Right lobe of liver (tissue), 6 donors: ENCODE results near the gene NR2F6. TPM values are rescaled to one million over a fixed set of nuclear protein-coding genes. Genes with fewer than 3 reads are reported as not detected.
A peak's percentile ranks its signal among the peaks of the same experiment; 100 is the strongest.

Experiments used
- ATAC-seq, 4 donors: fragments of 200-7000 bp; cut with Tn5 transposase; one replicate each; pipeline ENCODE4 v1.9.1; 2020; ENCODE audit warnings: mild to moderate bottlenecking in 4 of 4, moderate library complexity in 4 of 4
- DNase-seq, 3 donors: peaks; one replicate each; pipeline ENCODE4 v3.0.0-alpha.2; 2020
- H3K27ac ChIP-seq, 3 donors: fragments of 200-600 bp; one replicate each; pipeline ENCODE4 v1.8.0; 2022
- H3K27me3 ChIP-seq, 2 donors: fragments of 200-600 bp; one replicate each; pipeline ENCODE4 v1.8.0; 2022
- H3K36me3 ChIP-seq, 4 donors: fragments of 200-600 bp; sonication (generic) in 1 of 4; one replicate each; pipeline versions ENCODE4 v1.5.1 to v1.8.0; 2017 to 2022; ENCODE audit warnings: control low read depth in 1 of 4
- H3K4me1 ChIP-seq, 4 donors: fragments of 200-600 bp; sonication (generic) in 1 of 4; one replicate each; pipeline versions ENCODE4 v1.5.1 to v1.8.0; 2017 to 2022; ENCODE audit warnings: control low read depth in 1 of 4
- H3K4me3 ChIP-seq, 3 donors: fragments of 200-600 bp; one replicate each; pipeline ENCODE4 v1.8.0; 2022
- H3K9me3 ChIP-seq, 4 donors: fragments of 200-600 bp; sonication (generic) in 1 of 4; one replicate each; pipeline versions ENCODE4 v1.5.1 to v1.8.0; 2017 to 2022; ENCODE audit warnings: control low read depth in 1 of 4
- CTCF ChIP-seq, 4 donors: fragments of 200-600 bp in 3 of 4; fragments of 450-650 bp in 1 of 4; IDR thresholded peaks; one replicate each; pipeline versions ENCODE4 v1.5.1 to v1.8.0; 2016 to 2022; ENCODE audit warnings: antibody characterized with exemption in 4 of 4, mild to moderate bottlenecking in 2 of 4
- POLR2A ChIP-seq: fragments of 450-650 bp; IDR thresholded peaks from one replicate; pipeline ENCODE4 v1.6.1; 2017; ENCODE audit warnings: antibody characterized with exemption, mild to moderate bottlenecking
- WGBS: methylation state at CpG from one replicate; pipeline ENCODE4 v1.1.6; 2018; ENCODE audit warnings: low coverage, low lambda C conversion rate; ENCODE audit not compliant: insufficient coverage; ENCODE audit errors: missing lambda C conversion rate; 5-methylcytosine and 5-hydroxymethylcytosine counted together
- intact Hi-C, 2 donors: fragments of 100-400 bp; cut with DNase I; formaldehyde crosslinking; loops; one replicate each; pipeline versions ENCODE4 v1.11.2 to v1.14.1; 2022
- total RNA-seq, 6 experiments: library from RNA; depleted of rRNA in 2 of 6; stranded (reverse); fragments of >200 nt in 2 of 6; fragmentation: NEBNext Ultra II Directional in 3 of 6; extraction: Animal tissue kit (Norgen Biotek cat#: 25700) in 3 of 6; gene quantifications; one replicate each; pipeline versions ENCODE4 v1.1.0 to v1.2.4, GENCODE V29; 2016 to 2023
- donor health status: DM: no; HTN: yes; CAD: no.
- donor health status: DM: no; HTN: no; CAD: no.
- donor health status: DM: no; HTN: no; CAD: no.
- donor health status: DM: no; HTN: yes; CAD: no.
- donor health status: DM: no; HTN: yes; CAD: no.

The NR2F6 gene
- total RNA-seq, 6 experiments from 2014 or later: 48.5 to 105 (median 80.9) TPM

- H3K27ac ChIP-seq: no peak overlapping the region
- WGBS: 12% methylated on average over 10 of the region's 22 CpGs
- no peaks in the 10 kb centered on the region for H3K4me1 ChIP-seq
- ATAC-seq (peak; percentile 39 to 60 (median 50)), DNase-seq (peak in 1 of 3 donors; percentile 65)
- intact Hi-C loops: loop anchor here in 1 of 2 donors (10.0 kb wide), 1 partner anchor 225 kb away; no protein-coding TSS in a partner anchor
- H3K36me3 ChIP-seq: no peaks in the 10 kb centered on the region
- H3K4me3 ChIP-seq: no peak overlapping the region
- no peaks in the 10 kb centered on the region for H3K9me3 ChIP-seq
- H3K27me3 ChIP-seq: no peaks in the 10 kb centered on the region
- TF ChIP-seq POLR2A (no peak), CTCF (IDR thresholded peaks at IDR 0.05) (peak in 1 of 4 donors; percentile 16)
Observed at GRCh38 chr19:17289489-17289888, 43.8 kb upstream of the NR2F6 start.

GRCh38 chr19:17286752-17287151 lies 41.0 kb upstream of the NR2F6 start:
- ATAC-seq (no peak), DNase-seq (no peak)
- no peak for TF ChIP-seq POLR2A
- TF ChIP-seq CTCF (IDR thresholded peaks at IDR 0.05): no peak
- Histone ChIP-seq H3K36me3 (no peaks in the 10 kb centered on the region), H3K27me3 (no peaks in the 10 kb centered on the region), H3K9me3 (no peaks in the 10 kb centered on the region), H3K27ac (no peak overlapping the region), H3K4me3 (no peak overlapping the region), H3K4me1 (peaks cover 0 to 11% (median 4%) of the 10 kb centered on the region in 4 donors)
- 86% methylated on average over 5 of the region's 9 CpGs for WGBS
- intact Hi-C loops: loop anchor here in 1 of 2 donors (10.0 kb wide), 1 partner anchor 222 kb away; no protein-coding TSS in a partner anchor

DNA sequence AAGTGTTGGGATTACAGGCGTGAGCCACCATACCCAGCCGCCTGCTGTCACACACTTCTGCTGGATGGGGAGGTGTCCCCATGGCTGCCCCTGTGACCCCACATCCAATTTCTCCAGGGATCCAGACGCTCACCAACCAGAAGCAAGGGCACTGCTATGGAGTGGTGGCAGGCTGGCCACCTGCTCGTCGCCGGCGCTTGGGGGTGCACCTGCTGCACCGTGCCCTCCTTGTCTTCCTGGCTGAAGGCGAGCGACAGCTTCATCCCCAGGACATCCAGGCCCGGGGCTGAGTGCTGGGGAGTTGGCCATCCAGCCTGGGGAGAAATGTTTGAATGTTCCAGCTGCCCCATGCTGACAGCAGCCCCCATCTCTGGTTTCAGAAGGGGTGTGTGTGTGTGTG lies 40.5 kb upstream of the NR2F6 start:
- TF ChIP-seq POLR2A (no peak), CTCF (IDR thresholded peaks at IDR 0.05) (no peak)
- ATAC-seq: no peak

DNA sequence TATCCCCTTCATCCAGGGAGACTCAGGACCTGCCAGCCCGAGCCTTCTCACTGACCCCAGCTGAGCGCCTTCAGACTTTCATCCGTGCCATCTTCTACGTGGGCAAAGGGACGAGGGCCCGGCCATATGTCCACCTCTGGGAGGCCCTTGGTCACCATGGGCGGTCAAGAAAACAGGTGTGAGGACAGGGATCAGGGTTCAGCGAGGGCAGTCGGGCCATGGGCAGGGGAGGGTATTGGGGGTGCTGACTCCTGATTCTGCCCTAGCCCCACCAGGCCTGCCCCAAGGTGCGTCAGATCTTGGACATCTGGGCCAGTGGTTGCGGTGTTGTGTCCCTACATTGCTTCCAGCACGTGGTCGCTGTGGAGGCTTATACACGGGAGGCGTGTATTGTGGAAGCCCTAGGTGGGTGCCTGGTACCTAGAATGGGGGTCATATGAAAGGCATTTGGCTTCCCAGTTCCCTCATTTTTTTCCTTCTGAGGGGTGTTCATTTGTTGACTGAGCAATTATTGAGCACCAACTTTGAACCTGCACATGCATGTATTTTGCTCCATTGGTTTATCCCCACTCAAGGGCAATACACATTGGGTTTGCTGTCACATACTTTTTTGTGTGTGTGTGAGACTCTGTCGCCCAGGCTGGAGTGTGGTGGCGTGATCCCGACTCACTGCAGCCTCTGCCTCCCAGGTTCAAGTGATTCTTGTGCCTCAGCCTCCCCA lies 39.9 kb upstream of the NR2F6 start:
- 70% methylated on average over 4 of the region's 18 CpGs for WGBS
- intact Hi-C loops: loop anchor here in 1 of 2 donors (10.0 kb wide), 1 partner anchor 221 kb away; no protein-coding TSS in a partner anchor
- no peak for TF ChIP-seq CTCF (IDR thresholded peaks at IDR 0.05)
- TF ChIP-seq POLR2A: no peak

More for the DNA sequence above, 40.5 kb upstream of the NR2F6 start:
- no peaks in the 10 kb centered on the region for H3K9me3 ChIP-seq
- H3K4me1 ChIP-seq: peaks cover 0 to 14% (median 6%) of the 10 kb centered on the region in 4 donors
- no peak overlapping the region for H3K27ac ChIP-seq
- no peaks in the 10 kb centered on the region for H3K36me3 ChIP-seq
- DNase-seq: no peak
- WGBS: no CpG with 5 or more reads among the region's 11 CpGs
- no peak overlapping the region for H3K4me3 ChIP-seq
- intact Hi-C loops: loop anchor here in 1 of 2 donors (10.0 kb wide), 1 partner anchor 221 kb away; no protein-coding TSS in a partner anchor
- H3K27me3 ChIP-seq: no peaks in the 10 kb centered on the region

More for the DNA sequence above, 39.9 kb upstream of the NR2F6 start:
- ATAC-seq: no peak
- Histone ChIP-seq H3K4me1 (peaks cover 0 to 14% (median 6%) of the 10 kb centered on the region in 4 donors), H3K4me3 (no peak overlapping the region), H3K36me3 (no peaks in the 10 kb centered on the region), H3K27me3 (no peaks in the 10 kb centered on the region), H3K27ac (no peak overlapping the region), H3K9me3 (no peaks in the 10 kb centered on the region)
- no peak for DNase-seq
